Stimulated activated CD8-positive, alpha-beta memory T cell treated with anti-CD3 and anti-CD28 coated beads, Interleukin-2, amount 100 ng/mL, for 1 hour (primary cell): ENCODE data around the gene ZNF785.
"Not testable (repeated sequence)": the region's sequence is repeated elsewhere in the genome, so short reads cannot be mapped to it uniquely, and the experiment has no call there.

Experiments
- DNase-seq, 2 donors: peaks; one replicate each; pipeline ENCODE4 v3.0.0-alpha.2; 2020; ENCODE audit warnings: low read depth in 2 of 2

Gene ZNF785

DNA sequence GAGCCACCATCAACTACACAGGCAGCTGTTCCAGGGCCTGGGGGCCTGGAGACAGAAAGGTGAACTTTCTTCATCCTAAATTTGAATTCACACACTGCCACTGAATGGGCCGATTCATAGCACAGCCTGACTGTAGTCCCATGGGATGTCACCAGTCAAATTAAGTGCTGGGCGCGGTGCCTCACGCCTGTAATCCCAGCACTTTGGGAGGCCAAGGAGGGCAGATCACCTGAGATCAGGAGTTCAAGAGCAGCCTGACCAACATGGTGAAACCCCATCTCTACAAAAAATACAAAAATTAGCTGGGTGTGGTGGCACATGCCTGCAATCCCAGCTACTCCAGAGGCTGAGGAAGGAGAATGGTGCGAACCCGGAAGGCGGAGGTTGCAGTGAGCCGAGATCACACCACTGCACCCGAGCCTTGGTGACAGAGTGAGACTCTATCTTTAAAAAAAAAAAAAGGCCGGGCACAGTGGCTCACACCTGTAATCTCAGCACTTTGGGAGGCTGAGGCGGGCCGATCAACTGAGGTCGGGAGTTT lies 45.4 kb downstream of the ZNF785 start:
- not testable (repeated sequence) for DNase-seq

DNA sequence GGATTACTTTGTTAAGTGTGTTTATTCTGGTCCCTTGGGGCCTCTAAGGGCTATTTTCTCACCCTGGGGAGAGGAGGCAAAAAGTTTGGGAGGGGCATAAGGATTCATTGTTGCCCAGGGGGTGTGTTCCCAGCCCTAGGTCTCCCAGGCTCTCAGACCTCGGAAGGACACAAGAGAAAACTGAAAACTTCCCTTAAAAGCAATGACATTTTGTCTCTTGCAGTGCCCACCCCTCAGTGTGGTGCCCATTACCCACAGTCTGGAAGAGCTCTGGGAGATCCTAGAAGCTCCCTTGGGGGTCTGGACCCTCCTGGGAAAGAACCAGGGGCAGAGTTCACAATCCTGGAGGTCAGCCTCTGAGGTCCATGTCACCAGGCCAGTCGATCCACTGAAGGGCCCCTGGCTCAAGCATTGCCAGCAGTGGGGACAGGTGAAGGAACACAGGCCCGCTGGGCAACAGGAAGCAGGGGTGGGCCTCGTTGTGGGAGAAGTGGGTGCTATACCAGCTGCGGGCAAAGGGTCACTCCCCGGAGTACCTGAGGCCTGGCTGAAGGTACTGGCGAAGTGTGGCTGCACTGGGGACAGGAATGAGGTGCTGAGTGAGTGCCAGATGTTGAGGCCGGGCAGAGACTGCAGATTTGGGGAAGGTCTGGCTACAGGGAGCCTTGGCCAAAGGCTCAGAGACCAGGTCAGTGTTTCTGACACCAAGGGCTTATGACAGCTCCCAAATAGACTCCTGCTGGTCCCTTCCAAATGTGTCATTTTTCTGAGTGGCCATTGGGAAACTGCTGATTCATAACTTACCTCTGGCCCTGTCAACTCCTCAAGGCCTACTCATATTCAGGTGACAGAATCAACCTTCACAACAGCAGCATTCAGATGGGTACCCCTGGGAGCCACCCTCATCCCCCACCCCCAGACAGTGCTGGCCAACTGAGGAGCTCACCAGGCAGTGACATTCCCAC lies 46.2 kb downstream of the ZNF785 start:
- DNase-seq = no peak

DNA sequence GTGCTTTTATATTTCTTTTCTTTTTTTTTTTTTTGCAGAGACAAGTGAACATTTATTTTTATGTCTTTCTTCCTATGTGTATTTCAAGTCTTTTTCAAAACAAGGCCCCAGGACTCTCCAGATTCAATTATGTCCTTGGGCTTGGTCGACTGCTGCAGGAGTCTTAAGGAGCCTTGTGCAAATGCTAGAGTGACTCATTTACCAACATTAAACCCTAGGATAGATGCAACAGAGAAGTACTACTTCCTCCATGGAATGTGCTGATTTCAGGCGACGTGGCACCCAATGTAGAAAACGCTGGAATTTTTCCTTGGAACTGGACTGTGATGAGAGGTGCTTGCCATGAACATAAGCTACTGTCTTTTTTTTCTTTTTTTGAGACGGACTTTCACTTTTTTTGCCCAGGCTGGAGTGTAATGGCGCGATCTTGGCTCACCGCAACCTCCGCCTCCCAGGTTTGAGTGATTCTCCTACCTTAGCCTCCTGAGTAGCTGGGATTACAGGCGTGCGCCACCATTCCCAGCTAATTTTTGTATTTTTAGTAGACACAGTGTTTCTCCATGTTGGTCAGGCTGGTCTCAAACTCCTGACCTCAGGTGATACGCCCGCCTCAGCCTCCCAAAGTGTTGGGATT lies 49.0 kb downstream of the ZNF785 start:
- DNase-seq = not testable (repeated sequence)

DNA sequence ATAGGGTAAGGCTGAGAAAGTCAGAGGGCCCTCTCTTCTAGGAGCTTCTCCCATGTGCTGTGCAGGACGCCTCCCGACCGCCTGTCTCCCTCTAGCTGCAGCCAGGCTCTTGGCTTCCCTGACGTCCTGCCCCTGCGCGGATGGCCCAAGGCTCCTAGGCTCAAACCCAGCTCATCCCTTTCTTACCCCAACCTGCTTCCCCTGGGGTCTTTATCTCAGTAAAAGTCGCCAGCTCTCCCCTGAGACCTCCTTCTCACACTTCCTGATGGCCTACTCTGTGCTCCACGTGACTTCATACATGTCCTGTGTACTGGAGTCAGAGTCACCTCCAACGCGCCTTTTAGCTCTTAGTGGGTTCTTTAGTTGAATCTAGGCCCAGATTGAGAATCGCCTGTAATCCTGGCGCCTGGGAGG lies 49.7 kb downstream of the ZNF785 start:
- DNase-seq = peak in 1 of 2 donors; percentile 31

DNA sequence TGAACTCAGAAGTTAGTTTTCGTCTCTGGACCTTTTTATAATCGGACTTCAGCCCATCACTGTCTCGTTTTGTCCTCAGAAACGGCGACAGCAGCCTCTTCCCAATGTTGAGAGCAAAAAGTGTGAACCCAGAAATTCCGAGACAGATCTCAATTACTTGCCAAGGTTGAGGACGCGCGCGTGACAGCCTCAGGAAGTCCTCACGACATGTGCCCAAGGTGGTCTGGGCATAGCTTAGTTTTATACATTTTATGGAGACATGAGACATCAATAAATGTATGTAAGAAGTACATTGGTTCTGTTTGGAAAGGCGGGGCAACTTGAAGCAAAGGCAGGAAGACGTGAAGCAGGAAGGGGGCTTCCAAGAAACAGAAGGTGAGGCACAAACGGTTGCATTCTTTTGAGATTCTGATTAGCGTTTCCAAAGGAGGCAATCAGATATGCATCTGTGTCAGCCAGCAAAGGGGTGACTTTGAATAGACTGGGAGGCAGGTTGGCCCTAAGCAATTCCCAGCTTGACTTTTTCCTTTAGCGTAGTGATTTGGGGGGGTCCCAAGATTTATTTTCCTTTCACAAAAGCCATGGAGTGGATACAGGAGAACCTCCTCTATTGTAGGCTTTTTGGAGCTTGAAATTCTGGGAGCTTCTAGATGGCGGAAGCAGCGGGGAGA lies 50.3 kb downstream of the ZNF785 start:
- no peak for DNase-seq

DNA sequence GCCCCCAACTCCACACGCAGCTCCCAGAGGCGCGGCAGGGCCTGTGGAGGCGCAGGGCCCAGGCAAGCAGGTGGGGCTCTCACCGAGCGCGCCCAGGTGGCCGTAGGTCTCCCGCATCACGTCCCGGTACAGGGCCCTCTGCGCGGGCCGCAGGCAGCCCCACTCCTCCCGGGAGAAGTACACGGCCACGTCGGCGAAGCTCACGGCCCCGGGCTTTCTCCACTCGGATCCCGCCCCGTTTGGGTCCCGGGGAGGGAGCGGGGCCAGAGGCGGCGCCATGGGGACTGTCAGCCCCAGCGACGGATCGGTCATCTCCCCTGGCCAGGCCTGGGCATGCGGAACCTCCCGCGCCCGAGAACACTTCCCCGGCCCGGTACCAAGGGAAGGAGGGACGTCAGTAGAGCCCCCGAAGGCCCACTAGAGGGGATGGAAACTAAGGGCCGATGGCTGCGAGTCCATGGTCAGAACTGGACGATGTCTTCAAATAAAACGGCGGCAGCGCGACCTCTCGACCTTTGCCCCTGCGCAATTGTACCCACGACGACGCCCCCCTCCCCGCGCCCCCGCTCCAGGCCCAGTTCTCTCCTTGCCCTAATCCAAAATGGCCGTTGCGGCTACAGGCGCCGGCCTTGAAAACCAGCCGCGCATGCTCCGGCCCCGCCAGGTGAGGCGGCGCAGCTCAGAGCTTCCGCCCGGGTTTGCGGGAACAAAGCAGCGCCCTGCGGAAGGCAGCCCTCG lies 51.0 kb downstream of the ZNF785 start, which contains the start of gene ZNF747:
Gene ZNF747 (minus strand): TSS at position 491 of the 738 bp plus-strand sequence. CDS start 179 bp downstream, at position 312.
- peak; percentile 81 to 87 for DNase-seq

DNA sequence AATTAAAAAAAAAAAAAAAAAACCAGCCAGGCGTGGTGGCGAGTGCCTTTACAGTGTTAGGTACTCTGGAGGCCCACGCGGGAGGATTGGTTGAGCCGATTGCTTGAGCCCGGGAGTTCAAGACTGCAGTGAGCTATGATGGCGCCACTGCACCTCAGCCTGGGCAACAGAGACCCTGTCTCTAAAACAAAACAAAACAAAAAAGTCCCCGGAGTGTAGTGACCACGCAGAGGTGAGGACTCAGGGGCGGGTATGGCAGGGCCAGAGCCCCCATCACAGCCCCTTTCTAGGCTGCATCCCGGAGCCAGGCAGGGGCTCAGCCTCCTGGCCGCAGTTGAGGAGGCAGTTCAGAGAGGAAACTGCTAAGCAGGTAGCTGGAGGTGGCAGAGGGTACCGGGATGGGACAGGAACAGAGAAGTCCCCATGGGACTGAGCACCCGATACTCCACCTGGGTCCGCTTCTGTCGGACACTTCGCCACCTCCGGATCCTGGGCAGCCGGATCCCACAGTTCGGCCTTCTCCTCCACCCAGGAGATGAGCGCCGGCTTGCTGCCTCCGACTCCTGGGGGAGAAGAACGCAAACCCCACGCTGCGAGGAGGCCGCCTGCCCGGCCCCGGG lies 51.6 kb downstream of the ZNF785 start:
- no peak for DNase-seq

DNA sequence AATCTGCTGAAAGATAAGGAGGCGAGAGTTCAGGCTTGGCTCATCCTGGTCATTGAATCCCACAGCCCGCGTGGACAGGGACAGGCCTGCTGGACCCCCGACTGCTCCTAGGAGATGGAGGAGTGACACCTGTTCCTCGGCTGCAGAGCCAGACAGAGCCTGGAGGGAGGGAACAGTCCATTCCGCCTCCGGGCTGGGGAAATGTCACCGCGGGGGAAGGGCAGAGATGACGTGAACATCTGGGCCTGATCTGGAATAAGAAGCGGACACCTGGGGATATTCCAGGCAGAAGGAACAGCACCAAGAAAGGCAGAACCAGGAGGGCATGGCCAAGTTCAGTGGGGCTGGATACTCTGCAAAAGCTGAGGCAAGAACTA lies 52.4 kb downstream of the ZNF785 start:
- no peak for DNase-seq

DNA sequence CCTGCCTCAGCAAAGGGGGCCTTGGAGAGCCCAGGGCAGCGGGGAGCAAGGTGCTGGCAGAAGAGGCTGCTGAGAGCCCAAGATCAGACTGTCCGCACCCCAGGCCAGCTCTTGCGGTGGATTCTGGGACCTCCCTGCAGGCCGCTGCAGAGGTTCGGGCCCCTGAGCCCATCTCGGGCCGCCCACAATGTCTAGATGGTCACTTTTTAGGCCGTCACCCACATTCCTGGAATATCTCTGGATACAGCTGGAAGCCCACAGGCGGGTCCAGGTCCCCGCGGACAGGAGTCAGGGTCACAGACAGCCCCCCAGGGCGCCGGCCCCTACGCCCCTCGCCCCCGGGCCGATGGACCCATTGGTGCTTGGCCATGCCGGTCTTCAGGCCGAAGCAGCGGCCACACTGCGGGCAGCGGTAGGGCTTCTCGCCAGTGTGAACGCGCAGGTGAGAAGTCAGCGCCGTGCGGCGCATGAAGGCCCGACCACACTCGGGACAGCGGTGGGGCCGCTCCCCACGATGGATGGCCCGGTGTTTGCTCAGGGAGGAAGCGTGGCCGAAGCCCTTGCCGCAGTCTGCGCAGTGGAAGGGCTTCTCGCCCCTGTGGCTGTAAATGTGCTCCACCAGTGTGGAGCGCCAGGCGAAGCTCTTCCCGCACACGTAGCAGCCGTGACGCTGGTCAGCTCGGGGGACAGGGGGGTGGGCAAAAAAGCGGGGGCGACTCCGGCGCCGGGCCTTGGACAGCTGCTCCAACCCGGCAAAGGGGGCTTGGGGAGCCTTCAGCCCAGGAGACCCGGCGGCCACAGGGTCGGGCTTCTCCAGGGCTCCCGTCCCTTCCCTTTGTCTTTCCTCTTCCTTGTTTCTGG lies 53.0 kb downstream of the ZNF785 start:
- no peak for DNase-seq
